Measurements from ENCODE around the gene MAPK11. TPM values are rescaled to one million over a fixed set of nuclear protein-coding genes. Genes with fewer than 3 reads are reported as not detected.
"Not testable (repeated sequence)": the region's sequence is repeated elsewhere in the genome, so short reads cannot be mapped to it uniquely, and the experiment has no call there.

MAPK11 gene
- total RNA-seq, 1 donor from 2014 or later, result 26.1 TPM

- Histone ChIP-seq H3K4me1 (no peaks in the 10 kb centered on the region), H3K9me3 (no peaks in the 10 kb centered on the region), H3K27ac (no peak overlapping the region), H3K36me3 (peaks cover 77% of the 10 kb centered on the region), H3K27me3 (no peaks in the 10 kb centered on the region), H3K4me3 (no peak overlapping the region)
- intact Hi-C loops (cut with DNase I), result loop anchor here (10.0 kb wide), 1 partner anchor 47 kb away; the partner anchor contains the start of gene DENND6B
- ATAC-seq, result no peak
- DNase-seq, result no peak
- TF ChIP-seq CTCF (IDR thresholded peaks at IDR 0.05), result no peak
Measured at GRCh38 chr22:50277761-50278160, 7.6 kb upstream of the MAPK11 start.

- peak; percentile 90 for ATAC-seq
- Histone ChIP-seq H3K4me1 (peaks cover 11% of the 10 kb centered on the region), H3K4me3 (no peak overlapping the region), H3K36me3 (peaks cover 61% of the 10 kb centered on the region), H3K9me3 (no peaks in the 10 kb centered on the region), H3K27me3 (no peaks in the 10 kb centered on the region), H3K27ac (no peak overlapping the region)
- DNase-seq, result peak; percentile 92
- intact Hi-C loops (cut with DNase I), result loop anchor here (10.0 kb wide), 1 partner anchor 49 kb away; the partner anchor contains the start of gene DENND6B
- peak; percentile 62 for TF ChIP-seq CTCF (IDR thresholded peaks at IDR 0.05)
Measured at GRCh38 chr22:50276143-50276542, 6.0 kb upstream of the MAPK11 start.

- Histone ChIP-seq H3K9me3 (no peaks in the 10 kb centered on the region), H3K27ac (no peak overlapping the region), H3K36me3 (peaks cover 53% of the 10 kb centered on the region), H3K4me1 (peaks cover 18% of the 10 kb centered on the region), H3K27me3 (no peaks in the 10 kb centered on the region), H3K4me3 (no peak overlapping the region)
- ATAC-seq (no peak), DNase-seq (no peak)
- intact Hi-C loops (cut with DNase I), result loop anchor here (10.0 kb wide), 1 partner anchor 49 kb away; the partner anchor contains the start of gene DENND6B
- TF ChIP-seq CTCF (IDR thresholded peaks at IDR 0.05), result no peak
Measured at GRCh38 chr22:50275181-50276055, 5.2 kb upstream of the MAPK11 start.

- Histone ChIP-seq H3K4me3 (no peak overlapping the region), H3K27ac (no peak overlapping the region), H3K4me1 (peaks cover 20% of the 10 kb centered on the region), H3K27me3 (no peaks in the 10 kb centered on the region), H3K9me3 (no peaks in the 10 kb centered on the region), H3K36me3 (peaks cover 47% of the 10 kb centered on the region)
- DNase-seq (no peak), ATAC-seq (no peak)
- intact Hi-C loops (cut with DNase I), result loop anchor here (10.0 kb wide), 1 partner anchor 50 kb away; the partner anchor contains the start of gene DENND6B
- no peak for TF ChIP-seq CTCF (IDR thresholded peaks at IDR 0.05)
Measured at GRCh38 chr22:50274771-50275170, 4.6 kb upstream of the MAPK11 start.

GRCh38 chr22:50274311-50274710 is 4.1 kb upstream of the MAPK11 start:
- no peaks in the 10 kb centered on the region for H3K27me3 ChIP-seq

GRCh38 chr22:50273781-50274180 is 3.6 kb upstream of the MAPK11 start:
- peaks cover 37% of the 10 kb centered on the region for H3K36me3 ChIP-seq
- H3K27me3 ChIP-seq, ATAC-seq, H3K4me3 ChIP-seq, DNase-seq, H3K9me3 ChIP-seq, H3K27ac ChIP-seq: not testable (repeated sequence)
- H3K4me1 ChIP-seq, result peaks cover 29% of the 10 kb centered on the region
- intact Hi-C loops (cut with DNase I), result loop anchor here (10.0 kb wide), 1 partner anchor 51 kb away; the partner anchor contains the start of gene DENND6B

More at GRCh38 chr22:50274311-50274710, 4.1 kb upstream of the MAPK11 start:
- H3K27ac ChIP-seq, result no peak overlapping the region
- intact Hi-C loops (cut with DNase I), result loop anchor here (10.0 kb wide), 1 partner anchor 50 kb away; the partner anchor contains the start of gene DENND6B
- peaks cover 42% of the 10 kb centered on the region for H3K36me3 ChIP-seq
- no peak for DNase-seq
- no peak overlapping the region for H3K4me3 ChIP-seq
- H3K4me1 ChIP-seq, result peaks cover 24% of the 10 kb centered on the region
- H3K9me3 ChIP-seq, result no peaks in the 10 kb centered on the region
- TF ChIP-seq CTCF (IDR thresholded peaks at IDR 0.05), result peak; percentile 35
- ATAC-seq, result no peak

Data from upper lobe of right lung (tissue), 1 donor.